HG02763 (cell line): Measurements from ENCODE around the gene SDF4.

Experiments
- ATAC-seq: cut with Tn5 transposase; IDR thresholded peaks from one replicate; pipeline ENCODE4 v1.9.1; 2021; ENCODE audit warnings: mild to moderate bottlenecking, moderate library complexity; ENCODE audit not compliant: unreplicated experiment

SDF4 gene

GRCh38 chr1:1229770-1230169 lies 2.0 kb downstream of the SDF4 start:
- no peak for ATAC-seq

- ATAC-seq, result no peak
Observed at GRCh38 chr1:1228596-1229321, 3.0 kb downstream of the SDF4 start.

DNA sequence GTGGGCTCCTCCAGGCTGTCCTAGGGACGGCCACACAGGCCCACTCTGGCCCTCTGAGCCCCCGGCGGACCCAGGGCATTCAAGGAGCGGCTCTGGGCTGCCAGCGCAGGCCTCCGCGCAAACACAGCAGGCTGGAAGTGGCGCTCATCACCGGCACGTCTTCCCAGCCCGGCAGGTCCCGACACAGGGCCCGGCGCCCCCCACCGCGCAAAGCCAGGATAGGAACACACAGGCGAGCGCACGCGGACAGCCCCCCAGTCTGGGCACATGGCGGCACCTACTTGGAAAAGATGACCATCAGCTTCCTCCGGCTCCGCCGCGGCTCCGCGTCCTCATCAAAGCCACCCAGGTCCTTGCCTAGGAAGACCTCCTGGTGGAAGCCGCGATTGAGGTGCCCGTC lies 3.6 kb downstream of the SDF4 start:
- ATAC-seq, result no peak

DNA sequence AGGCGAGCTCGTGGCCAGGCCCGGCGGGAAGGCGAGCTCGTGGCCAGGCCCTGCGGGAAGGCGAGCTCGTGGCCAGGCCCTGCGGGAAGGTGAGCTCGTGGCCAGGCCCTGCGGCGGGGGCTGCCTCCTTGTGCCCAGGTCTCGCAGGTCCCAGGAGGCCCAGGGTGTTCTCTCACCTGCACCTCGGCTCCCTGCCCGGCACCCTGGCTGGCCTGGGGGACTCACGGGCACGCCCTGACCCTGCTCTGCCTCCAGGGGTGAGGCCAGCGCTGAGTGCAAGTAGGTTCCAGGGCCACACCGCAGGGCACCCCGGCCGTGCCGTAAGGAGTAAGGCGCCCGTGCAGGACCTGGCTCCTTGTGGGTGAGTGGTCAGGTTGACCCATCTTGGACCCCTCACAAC lies 4.4 kb downstream of the SDF4 start:
- no peak for ATAC-seq

- ATAC-seq, result no peak
Observed at GRCh38 chr1:1226566-1227362, 5.0 kb downstream of the SDF4 start.

DNA sequence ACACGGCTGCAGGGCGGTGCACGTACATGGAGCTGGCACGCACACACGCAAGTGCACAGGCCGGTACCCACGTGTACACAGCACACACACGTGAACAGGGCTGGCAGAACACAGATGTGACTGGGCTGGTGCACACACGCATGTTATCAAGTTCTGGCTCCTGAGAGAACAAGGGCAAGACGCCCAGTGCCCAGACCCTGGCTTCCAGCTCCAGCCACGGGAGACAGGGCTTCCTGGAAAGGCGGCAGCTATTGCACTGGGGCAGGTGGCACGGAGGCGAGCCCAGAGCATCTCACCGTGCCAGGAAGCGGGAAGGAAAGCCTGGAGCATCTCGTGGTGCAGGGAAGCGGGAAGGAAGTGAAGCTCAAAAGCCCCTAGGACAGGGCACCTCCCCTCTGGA lies 5.9 kb downstream of the SDF4 start:
- ATAC-seq, result no peak

- ATAC-seq, result no peak
Observed at GRCh38 chr1:1225238-1225845, 6.5 kb downstream of the SDF4 start.

DNA sequence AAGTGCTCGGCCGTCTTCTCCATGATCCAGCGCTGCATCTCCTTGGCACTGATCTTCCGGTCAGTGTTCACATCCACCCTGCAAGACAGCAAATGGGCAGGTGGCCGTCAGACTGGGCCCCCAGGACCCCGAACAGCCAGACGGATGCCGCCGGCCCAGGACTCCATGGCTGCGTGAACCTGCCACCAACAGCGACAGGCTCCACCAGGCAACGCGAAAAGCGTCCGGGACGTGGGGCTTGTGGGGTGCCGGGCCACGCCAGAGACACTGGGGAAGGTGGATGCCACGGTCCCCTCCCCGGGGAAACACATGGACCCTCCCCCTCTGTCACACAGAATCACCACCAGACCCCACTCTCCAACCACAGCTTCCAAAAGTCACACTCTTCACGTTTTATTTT lies 7.9 kb downstream of the SDF4 start:
- ATAC-seq, result no peak

GRCh38 chr1:1223321-1223720 lies 8.5 kb downstream of the SDF4 start:
- no peak for ATAC-seq

DNA sequence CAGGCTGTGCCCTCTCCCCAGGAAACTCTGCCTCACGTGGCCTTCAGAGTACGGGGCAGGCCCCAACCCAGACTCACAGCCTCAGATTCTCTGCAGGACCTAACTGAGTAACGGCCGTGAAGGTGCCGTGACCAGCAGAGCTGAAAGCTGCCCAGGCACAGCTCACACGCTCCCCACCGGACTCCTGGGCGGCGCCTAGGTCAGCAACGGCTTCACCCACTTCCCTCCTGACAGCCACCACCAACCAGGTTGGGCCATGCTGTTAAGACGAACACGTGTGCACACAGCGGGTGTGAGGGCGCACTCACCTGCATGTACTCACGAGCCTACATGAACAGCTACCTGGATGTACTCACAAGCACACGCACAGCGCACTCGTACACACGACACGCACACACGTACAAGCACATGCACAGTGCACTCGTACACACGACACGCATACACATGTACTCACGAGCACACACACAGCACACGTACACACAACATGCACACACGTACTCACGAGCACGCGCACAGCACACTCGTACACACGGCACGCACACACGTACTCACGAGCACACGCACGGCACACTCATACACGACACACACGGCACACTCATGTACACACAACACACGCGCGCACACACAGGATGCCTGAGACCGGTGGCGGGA lies 9.1 kb downstream of the SDF4 start:
- ATAC-seq, result no peak

DNA sequence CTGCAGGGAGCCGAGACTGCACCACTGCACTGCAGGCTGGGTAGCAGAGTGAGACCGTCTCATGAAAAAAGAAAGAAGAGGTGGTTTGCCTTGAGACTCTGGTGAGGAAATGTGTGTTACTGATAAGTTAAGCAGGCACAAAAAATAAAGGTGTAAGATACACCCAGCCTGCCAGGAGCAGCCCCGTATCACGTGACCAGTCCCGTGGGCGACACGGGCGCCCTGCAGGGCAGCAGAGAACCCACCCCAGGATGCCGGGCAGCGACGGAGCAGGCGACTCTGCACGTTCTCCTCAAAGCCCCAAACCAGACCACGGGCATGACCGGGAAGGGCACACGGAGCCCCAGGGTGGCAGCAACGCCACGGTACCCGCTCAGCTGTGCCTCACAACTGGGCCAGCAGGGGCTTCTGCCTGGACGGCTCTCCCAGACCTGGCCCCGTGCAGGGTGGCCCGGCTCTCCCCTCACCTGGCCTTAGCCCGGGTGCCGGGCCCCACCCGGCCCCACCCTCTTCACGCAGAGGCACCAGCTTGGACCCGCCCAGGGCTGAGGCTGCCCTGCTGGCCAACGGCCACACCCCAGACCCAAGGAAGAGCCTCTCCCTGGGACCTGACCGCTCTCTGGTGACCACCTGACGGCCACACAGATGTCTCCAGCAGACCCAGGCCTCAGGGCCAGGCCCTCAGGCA lies 9.8 kb downstream of the SDF4 start:
- no peak for ATAC-seq

DNA sequence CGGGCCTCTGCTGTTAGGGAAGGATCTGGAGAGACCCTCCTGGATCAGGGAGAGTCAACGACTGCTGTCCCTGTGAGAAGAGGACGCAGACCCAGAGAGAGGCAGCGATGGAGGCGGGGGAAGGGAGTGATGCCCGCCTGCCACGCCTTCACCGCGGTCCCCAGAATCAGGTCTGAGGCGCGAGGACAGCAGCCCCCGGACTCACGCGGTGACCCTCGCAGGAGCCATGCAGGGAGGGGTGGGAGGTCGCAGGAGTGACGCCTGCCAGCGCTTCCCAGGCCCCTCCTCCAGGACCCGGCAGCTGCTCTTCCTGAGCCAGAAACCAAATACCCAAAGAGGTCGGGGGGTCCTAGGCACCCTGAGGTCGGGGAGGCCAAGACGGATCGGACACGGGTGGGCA lies 11.6 kb downstream of the SDF4 start:
- no peak for ATAC-seq

GRCh38 chr1:1219341-1219740 lies 12.5 kb downstream of the SDF4 start:
- ATAC-seq, result no peak

DNA sequence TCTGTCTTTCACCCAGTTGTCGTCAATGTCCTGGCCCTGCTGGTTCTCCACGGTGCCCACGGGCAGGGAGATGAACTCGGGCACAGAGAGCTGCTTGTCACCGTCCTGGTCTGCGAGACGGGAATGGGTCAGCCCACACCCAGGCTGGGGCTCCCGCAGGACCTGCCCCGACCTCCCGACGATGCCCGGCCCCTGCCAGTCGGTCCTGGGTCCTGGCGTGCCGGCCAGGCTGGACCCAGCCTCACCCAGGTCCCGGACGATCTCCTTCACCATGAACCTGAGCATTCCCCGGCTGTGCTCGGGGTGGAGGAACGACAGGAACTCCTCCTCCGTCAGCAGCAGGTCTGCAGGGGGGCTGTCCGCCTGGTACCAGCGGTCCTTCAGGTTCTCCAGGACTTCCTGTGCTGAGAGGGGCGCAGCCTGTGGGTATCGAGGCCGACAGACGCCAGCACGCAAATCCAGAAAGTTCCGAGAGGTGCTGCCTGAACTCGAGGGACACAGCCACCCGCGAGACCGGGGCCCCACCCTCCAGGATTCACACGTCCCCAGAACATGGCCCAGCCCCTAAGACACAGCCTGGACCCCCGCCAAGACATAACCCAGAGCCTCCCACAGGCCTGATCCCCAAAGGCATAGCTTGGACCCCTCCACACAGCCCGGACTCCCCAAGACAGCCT lies 13.1 kb downstream of the SDF4 start:
- no peak for ATAC-seq

DNA sequence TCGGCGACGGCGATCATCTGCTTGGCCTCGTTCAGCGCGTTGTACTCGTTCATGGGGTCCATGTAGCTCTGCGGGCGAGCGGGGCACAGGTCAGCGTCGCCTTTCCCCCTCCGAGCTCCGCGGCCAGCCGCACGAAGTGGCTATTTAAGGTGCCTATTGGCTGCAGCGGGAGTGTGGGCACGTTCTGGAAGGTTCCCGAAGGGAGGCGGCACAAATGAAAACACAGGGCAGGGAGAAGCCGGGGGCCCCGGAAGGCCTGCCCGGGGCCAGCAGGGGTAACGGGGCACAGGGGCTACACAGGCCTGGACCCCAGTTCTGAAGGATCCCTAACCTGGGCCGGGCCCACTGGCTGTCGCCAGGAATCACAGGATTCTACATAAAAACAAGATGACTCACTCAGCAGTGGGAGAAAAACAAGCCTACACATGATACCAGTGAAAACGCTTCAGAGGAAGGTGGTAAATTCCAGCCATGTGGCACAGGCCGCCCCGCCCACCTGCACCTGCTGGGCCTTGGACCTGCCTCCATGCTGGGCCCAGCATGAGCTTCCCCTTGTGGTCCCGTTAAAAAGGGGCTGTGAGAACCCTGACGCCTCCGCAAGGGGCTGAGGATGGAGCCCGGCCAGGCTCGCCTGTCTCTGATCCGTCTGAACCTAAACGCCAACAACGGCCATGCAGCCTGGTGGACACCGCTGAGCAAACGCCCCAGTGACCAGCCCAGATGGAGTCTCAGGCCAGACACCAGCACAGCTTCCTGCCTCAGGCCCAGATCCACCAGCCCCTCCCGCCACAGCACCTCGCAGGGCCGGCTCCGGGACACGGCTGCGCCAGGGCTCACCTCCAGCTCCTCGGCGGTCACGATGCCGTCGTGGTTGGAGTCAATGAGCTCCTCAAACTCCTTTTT lies 13.9 kb downstream of the SDF4 start:
- ATAC-seq, result no peak

DNA sequence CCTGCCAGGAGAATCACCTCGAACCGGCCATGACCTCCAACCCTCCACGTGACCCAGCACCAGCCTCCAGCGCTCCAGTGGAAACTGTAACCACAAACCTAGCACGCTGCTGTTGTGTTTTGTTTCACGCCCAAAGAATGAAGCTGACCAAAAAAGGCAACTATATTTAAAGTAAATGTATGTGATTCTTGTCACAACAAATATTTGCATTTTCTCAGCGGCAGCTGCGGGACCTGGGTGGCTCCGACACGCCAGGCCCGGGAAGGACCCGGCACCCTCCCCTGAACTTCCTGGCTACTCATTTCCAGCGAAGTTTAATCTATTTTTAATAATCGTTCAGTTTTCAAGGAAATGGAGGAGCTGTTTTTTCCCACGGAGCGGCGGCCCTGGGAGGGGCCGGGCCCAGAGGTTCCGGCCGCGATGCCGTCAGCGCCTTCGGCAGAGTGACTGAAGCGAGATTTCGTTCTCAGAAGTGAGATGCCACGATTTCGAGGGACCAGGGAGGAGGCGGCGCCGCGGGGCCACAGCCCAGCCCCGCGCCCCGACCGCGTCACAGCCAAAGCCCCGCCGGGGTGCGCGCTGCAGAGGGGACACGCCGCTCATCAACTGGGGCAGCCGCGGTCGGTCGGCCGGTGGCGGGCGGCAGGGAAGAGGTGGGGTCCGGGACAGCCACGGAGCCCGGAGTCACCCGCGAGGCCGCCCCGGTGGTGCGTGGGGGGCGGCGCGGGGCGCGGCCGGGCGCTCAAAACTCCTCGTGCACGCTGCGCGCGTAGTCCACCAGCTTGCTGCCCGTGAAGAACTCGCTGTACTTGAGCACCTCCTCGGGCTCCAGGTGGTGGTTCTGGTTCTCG lies 14.8 kb downstream of the SDF4 start:
- ATAC-seq, result no peak

GRCh38 chr1:1215881-1216605 lies 15.8 kb downstream of the SDF4 start:
- no peak for ATAC-seq
